H9 (cell line): ENCODE measurements around the gene CENPO. TPM values are rescaled to one million over a fixed set of nuclear protein-coding genes. Genes with fewer than 3 reads are reported as not detected.

Experiments
- DNase-seq: peaks from one replicate; pipeline ENCODE4 v3.0.0-alpha.2; 2017
- H2AFZ ChIP-seq: one replicate; pipeline ENCODE4 v1.6.1; 2013; ENCODE audit warnings: mild to moderate bottlenecking, low read length, control low read depth, moderate library complexity
- H2AK5ac ChIP-seq: 2 replicates; pipeline ENCODE4 v1.6.1; 2013; ENCODE audit warnings: low read length, control low read depth, mixed read lengths; ENCODE audit not compliant: insufficient read length
- H2BK120ac ChIP-seq: one replicate; pipeline ENCODE4 v1.6.1; 2013; ENCODE audit warnings: low read depth, mild to moderate bottlenecking, low read length, control low read depth, inconsistent platforms; ENCODE audit not compliant: poor library complexity, severe bottlenecking
- H2BK12ac ChIP-seq: 2 replicates; pipeline ENCODE4 v1.6.1; 2013; ENCODE audit warnings: low read length, control low read depth, mixed read lengths, low read depth; ENCODE audit not compliant: insufficient read length
- H2BK15ac ChIP-seq: 2 replicates; pipeline ENCODE4 v1.6.1; 2013; ENCODE audit warnings: low read depth, low read length, control low read depth
- H2BK20ac ChIP-seq: one replicate; pipeline ENCODE4 v1.6.1; 2013; ENCODE audit warnings: low read depth, mild to moderate bottlenecking, low read length, control low read depth, inconsistent platforms; ENCODE audit not compliant: poor library complexity, severe bottlenecking
- H2BK5ac ChIP-seq: 2 replicates; pipeline ENCODE4 v1.6.1; 2013; ENCODE audit warnings: low read length, control low read depth, mixed read lengths; ENCODE audit not compliant: insufficient read length
- H3K14ac ChIP-seq: 2 replicates; pipeline ENCODE4 v1.6.1; 2013; ENCODE audit warnings: low read length, control low read depth; ENCODE audit not compliant: insufficient read depth
- H3K18ac ChIP-seq: 2 replicates; pipeline ENCODE4 v1.6.1; 2013; ENCODE audit warnings: low read depth, mild to moderate bottlenecking, mixed read lengths, low read length, control low read depth; ENCODE audit not compliant: insufficient read length
- H3K23ac ChIP-seq: 2 replicates; pipeline ENCODE4 v1.6.1; 2013; ENCODE audit warnings: low read length, control low read depth, mixed read lengths, low read depth; ENCODE audit not compliant: insufficient read length
- H3K23me2 ChIP-seq: 2 replicates; pipeline ENCODE4 v1.6.1; 2013; ENCODE audit warnings: low read depth, mild to moderate bottlenecking, mixed read lengths, low read length, control low read depth; ENCODE audit not compliant: insufficient read length, poor library complexity, severe bottlenecking
- H3K27ac ChIP-seq: 2 replicates; pipeline ENCODE4 v1.5.1; 2013; ENCODE audit warnings: low read length, control low read depth, mixed read lengths, low read depth; ENCODE audit not compliant: insufficient read length
- H3K27me3 ChIP-seq: 2 replicates; pipeline ENCODE4 v1.6.1; 2013; ENCODE audit warnings: low read length, control low read depth, inconsistent platforms; ENCODE audit not compliant: insufficient read depth
- H3K4ac ChIP-seq: 2 replicates; pipeline ENCODE4 v1.6.1; 2013; ENCODE audit warnings: low read depth, mild to moderate bottlenecking, control low read depth, inconsistent platforms, low read length, moderate library complexity
- H3K4me1 ChIP-seq: 2 replicates; pipeline ENCODE4 v1.6.1; 2013; ENCODE audit warnings: low read length, control low read depth, inconsistent platforms; ENCODE audit not compliant: insufficient read depth
- H3K4me2 ChIP-seq: 2 replicates; pipeline ENCODE4 v1.6.1; 2013; ENCODE audit warnings: low read length, control low read depth, mixed read lengths; ENCODE audit not compliant: insufficient read length, insufficient read depth
- H3K56ac ChIP-seq: 2 replicates; pipeline ENCODE4 v1.6.1; 2013; ENCODE audit warnings: low read depth, mild to moderate bottlenecking, mixed read lengths, low read length, control low read depth; ENCODE audit not compliant: insufficient read length
- H3K79me1 ChIP-seq: 2 replicates; pipeline ENCODE4 v1.6.1; 2013; ENCODE audit warnings: low read depth, mild to moderate bottlenecking, moderate library complexity, low read length, control low read depth, inconsistent platforms; ENCODE audit not compliant: insufficient read depth, poor library complexity, severe bottlenecking
- H3K79me2 ChIP-seq: 2 replicates; pipeline ENCODE4 v1.6.1; 2013; ENCODE audit warnings: low read length, control low read depth, inconsistent platforms; ENCODE audit not compliant: insufficient read depth
- H3K9ac ChIP-seq: 2 replicates; pipeline ENCODE4 v1.6.1; 2013; ENCODE audit warnings: low read length, control low read depth, mixed read lengths; ENCODE audit not compliant: insufficient read length; ENCODE audit errors: extremely low read depth
- H3K9me3 ChIP-seq: one replicate; pipeline ENCODE4 v1.6.1; 2013; ENCODE audit warnings: low read depth, low read length, inconsistent platforms; ENCODE audit not compliant: control insufficient read depth
- H3T11ph ChIP-seq: one replicate; pipeline ENCODE4 v1.6.1; 2013; ENCODE audit warnings: mild to moderate bottlenecking, low read length, control low read depth, inconsistent platforms
- H4K20me1 ChIP-seq: one replicate; pipeline ENCODE4 v1.6.1; 2013; ENCODE audit not compliant: control insufficient read depth, insufficient read length, insufficient read depth
- H4K5ac ChIP-seq: 2 replicates; pipeline ENCODE4 v1.6.1; 2013; ENCODE audit warnings: low read depth, mild to moderate bottlenecking, mixed read lengths, low read length, control low read depth; ENCODE audit not compliant: insufficient read length
- H4K8ac ChIP-seq: replicated peaks from 2 replicates; pipeline ENCODE4 v1.6.1; 2013; ENCODE audit warnings: low read length, control low read depth, mixed read lengths, low read depth; ENCODE audit not compliant: insufficient read length
- H4K91ac ChIP-seq: 2 replicates; pipeline ENCODE4 v1.6.1; 2013; ENCODE audit warnings: low read depth, mild to moderate bottlenecking, moderate library complexity, mixed read lengths, low read length, control low read depth; ENCODE audit not compliant: insufficient read length
- H3K27ac Mint-ChIP-seq, 3 experiments: 2 replicates in 2 of 3; 3 replicates in 1 of 3; pipeline ENCODE4 v1.8.0; 2020 to 2021; ENCODE audit warnings: mixed read lengths in 3 of 3, mild to moderate bottlenecking in 1 of 3, moderate library complexity in 1 of 3
- H3K27me3 Mint-ChIP-seq: 2 replicates; pipeline ENCODE4 v1.8.0; 2021; ENCODE audit warnings: low read depth, mild to moderate bottlenecking, moderate library complexity, mixed read lengths
- H3K36me3 Mint-ChIP-seq, 3 experiments: 2 replicates in 2 of 3; 3 replicates in 1 of 3; pipeline ENCODE4 v1.8.0; 2020 to 2021; ENCODE audit warnings: low read depth in 3 of 3, mixed read lengths in 3 of 3; ENCODE audit not compliant: insufficient read depth in 1 of 3
- H3K4me1 Mint-ChIP-seq, 2 experiments: 2 replicates each; pipeline ENCODE4 v1.8.0; 2020; ENCODE audit warnings: mixed read lengths in 2 of 2
- H3K4me3 Mint-ChIP-seq, 2 experiments: 2 replicates in 1 of 2; 3 replicates in 1 of 2; pipeline ENCODE4 v1.8.0; 2020 to 2021; ENCODE audit warnings: mild to moderate bottlenecking in 2 of 2, mixed read lengths in 2 of 2, moderate library complexity in 1 of 2
- H3K9me3 Mint-ChIP-seq, 2 experiments: 2 replicates in 1 of 2; 3 replicates in 1 of 2; pipeline ENCODE4 v1.8.0; 2020; ENCODE audit warnings: mild to moderate bottlenecking in 2 of 2, mixed read lengths in 2 of 2, moderate library complexity in 1 of 2
- WGBS: extraction: QIAGEN DNeasy Blood & Tissue Kit; methylation state at CpG from one replicate; pipeline ENCODE4 v1.1.7; 2013; ENCODE audit warnings: missing lambda C conversion rate, low lambda C conversion rate, mixed read lengths; ENCODE audit not compliant: insufficient read length; ENCODE audit errors: extremely low coverage; 5-methylcytosine and 5-hydroxymethylcytosine counted together
- total RNA-seq: library from RNA; stranded (reverse); gene quantifications from 2 replicates; pipeline ENCODE4 v1.2.1, GENCODE V29; 2021
- TF ChIP-seq, protein P1 (sequence below): fragments of 200-600 bp; sonication (generic); conservative IDR thresholded peaks from 3 replicates; pipeline ENCODE4 v1.8.0; 2021; ENCODE audit warnings: antibody characterized with exemption, mild to moderate bottlenecking

Gene CENPO
- total RNA-seq, 1 experiment from 2014 or later = 49.5 TPM

DNA sequence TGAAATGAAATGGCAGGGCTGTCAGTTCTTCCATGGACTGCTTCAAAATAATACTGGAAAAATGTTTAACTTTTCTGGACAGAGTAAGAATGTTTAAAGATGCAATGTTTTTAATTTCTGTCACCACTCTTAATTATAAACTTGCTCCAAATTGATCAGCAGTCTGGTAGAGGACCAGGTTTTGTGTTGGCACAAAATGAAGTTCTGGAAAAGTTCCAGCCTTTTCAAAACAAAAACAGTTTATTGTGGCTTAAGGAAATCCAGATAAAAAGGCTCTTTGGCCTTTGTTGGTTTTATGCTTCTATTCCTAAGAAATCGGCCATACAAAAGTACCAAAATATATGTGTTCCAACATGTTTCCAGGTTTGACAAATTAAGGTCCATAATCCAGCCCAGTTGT lies 48.9 kb upstream of the CENPO start:
- Histone ChIP-seq H4K20me1 (no peaks in the 10 kb centered on the region), H3T11ph (no peak overlapping the region), H3K56ac (no peak overlapping the region), H3K79me2 (no peaks in the 10 kb centered on the region), H3K23ac (no peak overlapping the region), H2AK5ac (no peak overlapping the region), H2AFZ (no peak overlapping the region), H2BK15ac (no peak overlapping the region), H3K9ac (no peak overlapping the region), H3K9me3 (no peaks in the 10 kb centered on the region), H2BK120ac (no peak overlapping the region), H3K23me2 (no peaks in the 10 kb centered on the region), H3K27me3 (no peaks in the 10 kb centered on the region), H3K27ac (no peak overlapping the region), H3K4me1 (no peaks in the 10 kb centered on the region), H3K4me2 (no peak overlapping the region), H4K5ac (no peak overlapping the region), H4K91ac (no peak overlapping the region), H2BK12ac (no peak overlapping the region), H4K8ac (no peak overlapping the region), H3K4ac (no peak overlapping the region), H2BK5ac (no peak overlapping the region), H3K14ac (no peak overlapping the region), H3K79me1 (no peaks in the 10 kb centered on the region), H3K18ac (no peak overlapping the region), H2BK20ac (no peak overlapping the region)
- DNase-seq = no peak
- Mint-ChIP-seq H3K27me3 (no peaks in the 10 kb centered on the region), H3K4me1 (peaks cover 2 to 5% of the 10 kb centered on the region in 2 experiments; a peak in 3 of 4 replicates), H3K4me3 (no peak overlapping the region), H3K27ac (no peak overlapping the region), H3K36me3 (no peaks in the 10 kb centered on the region), H3K9me3 (no peaks in the 10 kb centered on the region)
- TF ChIP-seq, protein P1, sequence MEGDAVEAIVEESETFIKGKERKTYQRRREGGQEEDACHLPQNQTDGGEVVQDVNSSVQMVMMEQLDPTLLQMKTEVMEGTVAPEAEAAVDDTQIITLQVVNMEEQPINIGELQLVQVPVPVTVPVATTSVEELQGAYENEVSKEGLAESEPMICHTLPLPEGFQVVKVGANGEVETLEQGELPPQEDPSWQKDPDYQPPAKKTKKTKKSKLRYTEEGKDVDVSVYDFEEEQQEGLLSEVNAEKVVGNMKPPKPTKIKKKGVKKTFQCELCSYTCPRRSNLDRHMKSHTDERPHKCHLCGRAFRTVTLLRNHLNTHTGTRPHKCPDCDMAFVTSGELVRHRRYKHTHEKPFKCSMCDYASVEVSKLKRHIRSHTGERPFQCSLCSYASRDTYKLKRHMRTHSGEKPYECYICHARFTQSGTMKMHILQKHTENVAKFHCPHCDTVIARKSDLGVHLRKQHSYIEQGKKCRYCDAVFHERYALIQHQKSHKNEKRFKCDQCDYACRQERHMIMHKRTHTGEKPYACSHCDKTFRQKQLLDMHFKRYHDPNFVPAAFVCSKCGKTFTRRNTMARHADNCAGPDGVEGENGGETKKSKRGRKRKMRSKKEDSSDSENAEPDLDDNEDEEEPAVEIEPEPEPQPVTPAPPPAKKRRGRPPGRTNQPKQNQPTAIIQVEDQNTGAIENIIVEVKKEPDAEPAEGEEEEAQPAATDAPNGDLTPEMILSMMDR = no peak
- WGBS = no CpG with 5 or more reads among the region's 1 CpG
